Pulmonary artery endothelial cell (primary cell): Measurements from ENCODE around the gene ADAMTSL1. TPM values are rescaled to one million over a fixed set of nuclear protein-coding genes. Genes with fewer than 3 reads are reported as not detected.

Source experiments
- DNase-seq: peaks from one replicate; pipeline ENCODE4 v3.0.0-alpha.2; 2011; ENCODE audit warnings: low read depth, low spot score
- total RNA-seq: library from RNA; depleted of rRNA; stranded (reverse); fragments of >200 nt; gene quantifications from 2 replicates; pipeline ENCODE4 v1.2.3, GENCODE V29; 2014

ADAMTSL1 gene
- total RNA-seq, 1 donor from 2014 or later, result 26.9 TPM

DNA sequence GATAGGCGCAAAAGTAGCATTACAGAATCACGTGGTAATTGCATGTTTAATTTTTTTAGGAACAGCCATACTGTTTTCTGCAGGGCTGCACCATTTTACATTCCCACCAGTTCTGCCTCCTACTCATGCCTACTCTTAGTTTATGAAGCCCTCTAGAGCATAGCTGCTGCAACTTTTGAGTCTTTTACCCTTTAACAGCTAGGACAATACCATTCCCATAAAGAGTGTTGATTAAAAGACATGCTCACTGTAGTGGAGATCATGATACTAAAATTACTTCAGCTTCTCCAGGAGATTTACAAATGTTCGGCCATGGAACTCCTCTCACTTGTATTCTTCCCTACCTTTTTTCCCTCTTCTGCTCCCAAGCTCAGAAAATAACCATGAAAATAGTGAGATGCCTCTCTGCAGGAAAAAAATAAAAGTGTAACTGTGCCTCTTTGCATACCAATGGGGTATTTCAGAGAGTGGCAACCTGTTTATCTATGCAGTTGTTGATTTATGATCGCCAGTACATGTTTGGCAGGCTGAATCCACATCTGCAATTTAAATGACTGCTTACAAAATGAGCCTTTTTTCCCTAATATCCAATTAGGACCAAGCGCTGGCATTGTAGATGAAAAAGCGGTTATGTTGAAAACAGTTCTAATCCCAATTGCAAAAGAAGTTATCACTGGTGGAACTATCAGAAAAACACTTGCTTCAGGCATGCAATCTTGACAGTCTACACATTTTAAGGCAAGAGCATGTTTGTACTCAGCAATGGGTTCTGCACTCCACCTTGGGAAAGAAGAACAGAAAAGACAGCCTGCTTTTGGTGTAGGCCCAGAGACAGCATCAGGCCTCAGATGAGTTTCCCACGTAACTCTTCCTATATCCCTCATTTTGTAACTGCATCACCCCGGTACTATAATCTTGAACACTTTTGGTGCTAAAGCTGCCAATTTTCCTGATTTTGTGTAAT, 131.1 kb downstream of the ADAMTSL1 start:
- no peak for DNase-seq

GRCh38 chr9:18605766-18606180, 131.8 kb downstream of the ADAMTSL1 start:
- DNase-seq, result no peak

- DNase-seq, result no peak
Observed at GRCh38 chr9:18606281-18606680, 132.3 kb downstream of the ADAMTSL1 start.

GRCh38 chr9:18606846-18607245, 132.9 kb downstream of the ADAMTSL1 start:
- no peak for DNase-seq

DNA sequence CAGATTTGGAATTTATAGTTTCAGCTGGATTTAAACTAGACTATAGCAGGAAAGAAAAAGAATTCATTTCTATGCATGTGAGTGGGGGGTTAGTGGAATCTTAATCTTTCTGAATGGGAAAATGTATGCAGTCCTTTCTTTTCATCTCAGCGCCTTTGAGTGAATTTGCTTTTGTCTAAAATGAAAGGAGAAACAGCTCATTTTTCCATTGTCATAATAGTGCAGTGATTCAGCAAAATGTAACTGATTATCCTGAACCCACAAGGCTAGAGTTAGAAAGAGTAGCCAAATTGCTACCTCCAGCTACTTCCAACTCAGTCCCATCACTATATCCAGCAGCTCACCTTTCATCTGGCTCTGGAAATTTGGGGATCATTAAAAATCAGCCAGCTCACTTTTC, 134.4 kb downstream of the ADAMTSL1 start:
- DNase-seq, result no peak

DNA sequence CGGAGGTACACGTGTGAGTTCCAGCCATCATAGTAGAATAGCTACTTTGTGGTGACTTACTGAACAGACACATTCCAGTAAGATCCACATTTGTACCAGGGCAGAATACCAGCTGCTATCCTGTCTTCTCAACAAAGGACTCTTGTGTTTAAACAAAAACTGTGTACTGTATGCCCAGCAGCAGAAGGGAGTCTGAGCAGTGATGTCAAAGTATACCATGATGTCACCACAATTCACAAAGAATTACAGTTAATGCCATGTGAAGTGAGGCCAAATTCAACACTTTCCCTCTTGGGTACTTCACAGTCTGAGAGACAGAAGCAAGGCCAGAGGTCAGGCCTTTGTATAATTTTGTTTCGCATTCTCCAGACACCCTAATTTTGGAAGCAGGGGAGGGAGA, 137.0 kb downstream of the ADAMTSL1 start:
- no peak for DNase-seq

GRCh38 chr9:18611971-18612370, 138.0 kb downstream of the ADAMTSL1 start:
- no peak for DNase-seq

- DNase-seq, result no peak
Observed at GRCh38 chr9:18614116-18614515, 140.2 kb downstream of the ADAMTSL1 start.

DNA sequence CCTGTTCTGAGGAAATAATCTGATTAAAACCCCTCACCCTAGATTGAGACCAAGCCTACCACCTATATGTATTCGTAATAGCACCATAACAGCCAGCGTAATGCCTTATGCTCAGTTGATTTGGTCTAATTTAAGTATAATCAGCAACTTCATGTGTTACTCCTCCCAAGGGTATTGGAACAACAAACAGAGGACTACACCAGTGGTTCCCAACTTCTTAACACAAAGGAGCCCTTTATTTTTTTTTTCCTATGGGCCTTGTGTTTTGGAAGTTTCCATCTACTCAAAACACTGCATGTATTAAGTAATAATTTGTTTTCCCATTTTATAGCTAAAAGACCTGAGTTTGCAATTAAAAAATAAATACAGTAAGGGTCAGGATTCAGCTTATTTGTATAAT, 140.7 kb downstream of the ADAMTSL1 start:
- no peak for DNase-seq

GRCh38 chr9:18616976-18617375, 143.0 kb downstream of the ADAMTSL1 start:
- no peak for DNase-seq

GRCh38 chr9:18617759-18618158, 143.8 kb downstream of the ADAMTSL1 start:
- DNase-seq, result no peak

DNA sequence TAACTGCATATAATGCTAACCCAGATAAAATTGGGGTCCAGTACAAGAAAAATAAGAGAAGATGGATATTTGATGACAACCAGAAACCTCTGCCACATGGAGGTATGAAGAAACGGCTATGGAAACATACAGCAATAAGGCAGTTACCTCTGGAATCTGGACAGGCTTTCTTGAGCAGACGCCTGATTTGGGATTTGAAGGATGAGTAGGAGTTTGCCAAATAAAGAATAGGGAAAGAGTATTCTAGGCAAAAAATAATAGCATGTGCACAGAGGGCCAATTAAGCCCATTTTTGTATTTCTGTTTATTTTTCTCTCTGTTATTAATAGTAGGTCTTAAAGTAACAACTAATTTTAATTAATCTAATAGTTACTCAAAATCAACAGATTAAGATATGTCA, 144.9 kb downstream of the ADAMTSL1 start:
- no peak for DNase-seq

- DNase-seq, result no peak
Observed at GRCh38 chr9:18622186-18622836, 148.4 kb downstream of the ADAMTSL1 start.

DNA sequence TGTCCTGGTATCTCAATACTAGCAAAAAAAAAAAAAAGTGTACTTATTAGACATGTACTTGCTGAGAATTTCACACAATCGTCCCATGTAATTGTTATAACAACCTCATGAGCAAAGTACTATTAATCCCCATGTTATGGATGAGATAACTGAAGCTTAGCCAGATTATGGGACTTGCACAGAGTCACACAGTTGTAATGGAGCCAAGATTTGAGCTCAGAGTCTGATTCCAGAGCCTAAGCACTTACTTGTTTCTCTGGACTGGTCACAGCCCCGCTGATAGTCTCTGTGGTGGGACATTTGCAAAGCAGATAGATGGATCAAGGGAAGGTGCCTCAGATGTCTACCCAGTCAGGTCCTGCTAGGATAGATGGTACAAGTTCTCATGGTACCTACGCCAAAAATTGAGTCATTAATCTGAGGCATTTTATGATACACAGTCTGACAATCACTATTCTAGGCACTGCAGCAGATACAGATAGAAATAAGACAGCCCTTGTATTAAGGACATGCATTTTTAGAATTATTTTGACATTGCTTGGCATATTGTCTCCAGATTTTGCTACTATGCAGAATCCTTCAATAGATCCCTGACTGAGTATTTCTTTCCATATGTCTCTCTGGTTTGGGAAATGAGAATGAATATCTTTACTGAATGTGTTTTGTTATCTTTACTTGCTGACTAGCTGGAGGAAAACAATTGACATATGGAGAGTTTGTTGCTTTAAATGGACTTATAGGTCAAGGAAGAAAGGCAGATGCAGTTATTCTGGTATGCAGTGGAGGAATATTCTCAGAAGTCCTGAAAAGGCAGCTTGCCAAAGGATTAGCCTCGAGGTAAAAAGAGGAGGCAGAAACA, 149.5 kb downstream of the ADAMTSL1 start:
- DNase-seq, result no peak

GRCh38 chr9:18626046-18626698, 152.2 kb downstream of the ADAMTSL1 start:
- DNase-seq, result no peak

DNA sequence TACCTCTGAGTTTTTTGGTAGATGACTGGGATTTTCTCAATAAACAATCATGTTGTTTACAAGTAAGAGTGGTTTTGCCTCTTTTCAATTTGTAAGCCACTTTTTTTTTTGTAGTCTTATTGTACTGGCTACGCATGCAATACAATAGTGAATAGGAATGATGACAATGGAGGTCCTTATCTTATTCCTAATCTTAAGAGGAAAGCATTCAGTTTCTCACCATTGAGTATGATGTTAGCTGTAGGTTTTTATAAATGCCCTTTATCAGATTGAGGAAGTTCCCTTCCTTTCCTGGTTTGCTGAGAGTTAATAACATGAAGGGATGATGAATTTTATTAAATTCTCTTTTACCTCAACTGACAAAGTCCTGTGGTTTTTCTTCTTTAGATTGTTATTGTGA, 155.2 kb downstream of the ADAMTSL1 start:
- DNase-seq, result peak; percentile 52

DNA sequence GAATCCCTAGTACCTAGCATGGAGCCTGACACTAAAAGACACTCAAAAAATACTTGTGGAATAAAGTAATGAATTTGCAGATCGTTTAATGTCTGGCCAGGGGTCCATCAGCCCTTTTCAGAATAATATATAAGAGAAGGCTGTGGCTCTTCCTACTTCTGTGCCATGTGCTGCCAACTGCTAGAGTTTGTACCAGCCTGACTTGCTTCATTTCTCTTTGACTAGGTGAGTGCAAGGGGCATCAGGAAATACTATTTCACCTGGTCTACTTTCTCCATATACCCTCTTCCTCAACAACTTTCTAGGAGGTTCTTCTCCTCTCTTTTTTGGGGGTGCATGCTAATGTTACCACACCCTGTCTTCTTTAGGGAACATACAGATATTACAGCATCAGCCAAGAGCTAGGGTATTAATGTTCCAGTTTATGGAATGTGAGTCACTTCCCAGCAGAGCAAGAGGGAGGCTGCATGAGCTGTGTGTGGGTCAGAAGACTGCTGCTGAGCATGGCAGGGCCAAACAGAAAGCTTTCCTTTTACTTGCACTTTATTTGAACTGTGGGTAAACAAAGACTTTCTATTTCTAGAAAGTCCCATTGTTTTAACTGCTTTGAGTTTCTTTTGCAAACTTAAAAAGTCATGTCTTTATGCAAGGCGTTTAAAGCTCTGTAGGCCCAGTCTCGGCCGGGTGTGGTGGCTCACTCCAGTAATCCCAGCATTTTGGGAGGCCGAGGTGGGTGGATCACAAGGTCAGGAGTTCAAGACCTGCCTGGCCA, 158.9 kb downstream of the ADAMTSL1 start:
- DNase-seq, result peak; percentile 88

- DNase-seq, result no peak
Observed at GRCh38 chr9:18636781-18637180, 162.8 kb downstream of the ADAMTSL1 start.

- no peak for DNase-seq
Observed at GRCh38 chr9:18638371-18639249, 164.7 kb downstream of the ADAMTSL1 start.
